Smooth muscle cell (in vitro differentiated cells): ENCODE measurements around the gene PRKD3. TPM values are rescaled to one million over a fixed set of nuclear protein-coding genes. Genes with fewer than 3 reads are reported as not detected.
A peak's percentile ranks its signal among the peaks of the same experiment; 100 is the strongest.

Source experiments
- DNase-seq: peaks from one replicate; lab custom pipeline; 2025; ENCODE audit not compliant: unreplicated experiment; lab: John Stamatoyannopoulos, UW
- H2AFZ ChIP-seq: fragments of 200-600 bp; sonication (generic); 2 replicates; pipeline ENCODE4 v1.6.0; 2016; ENCODE audit warnings: antibody characterized with exemption, low read depth, mild to moderate bottlenecking
- H3F3A ChIP-seq: fragments of 200-600 bp; sonication (generic); 2 replicates; pipeline ENCODE4 v1.6.0; 2017; ENCODE audit warnings: antibody characterized with exemption, low read depth
- H3K27ac ChIP-seq: fragments of 200-600 bp; sonication (generic); 2 replicates; pipeline ENCODE4 v1.5.1; 2016; ENCODE audit warnings: low read depth, mild to moderate bottlenecking
- H3K27me3 ChIP-seq: fragments of 200-600 bp; sonication (generic); 2 replicates; pipeline ENCODE4 v1.6.1; 2016; ENCODE audit warnings: low read depth, mild to moderate bottlenecking
- H3K36me3 ChIP-seq: fragments of 200-600 bp; sonication (generic); 2 replicates; pipeline ENCODE4 v1.5.1; 2016; ENCODE audit warnings: low read depth
- H3K4me1 ChIP-seq: fragments of 200-600 bp; sonication (generic); 2 replicates; pipeline ENCODE4 v1.5.1; 2016; ENCODE audit warnings: low read depth
- H3K4me2 ChIP-seq: fragments of 200-600 bp; sonication (generic); 2 replicates; pipeline ENCODE4 v1.6.0; 2016; ENCODE audit warnings: mild to moderate bottlenecking
- H3K4me3 ChIP-seq: fragments of 200-600 bp; sonication (generic); 2 replicates; pipeline ENCODE4 v1.5.1; 2016; ENCODE audit warnings: mild to moderate bottlenecking
- H3K79me2 ChIP-seq: fragments of 200-600 bp; sonication (generic); 2 replicates; pipeline ENCODE4 v1.6.0; 2016; ENCODE audit warnings: low read depth, mild to moderate bottlenecking
- H3K9ac ChIP-seq: fragments of 200-600 bp; sonication (generic); 2 replicates; pipeline ENCODE4 v1.6.0; 2016; ENCODE audit warnings: low read depth
- H3K9me3 ChIP-seq: fragments of 200-600 bp; sonication (generic); replicated peaks from 2 replicates; pipeline ENCODE4 v1.5.1; 2016; ENCODE audit warnings: low read depth
- H4K20me1 ChIP-seq: fragments of 200-600 bp; sonication (generic); 2 replicates; pipeline ENCODE4 v1.6.0; 2016; ENCODE audit warnings: low read depth
- WGBS: methylation state at CpG from one replicate; pipeline ENCODE4 v1.1.7; 2016; ENCODE audit warnings: low lambda C conversion rate; 5-methylcytosine and 5-hydroxymethylcytosine counted together
- polyA plus RNA-seq: library from polyadenylated mRNA; unstranded; fragments of >200 nt; fragmentation: Nextera tagmentation; extraction: Ambion mirVana; gene quantifications from 2 replicates; pipeline ENCODE4 v1.2.1, GENCODE V29; 2016
- total RNA-seq: library from RNA; depleted of rRNA; stranded (reverse); fragments of >200 nt; gene quantifications from 2 replicates; pipeline ENCODE4 v1.2.3, GENCODE V29; 2014
- TF ChIP-seq, protein P1 (sequence below): fragments of 200-600 bp; sonication (generic); IDR thresholded peaks from 2 replicates; pipeline ENCODE4 v1.5.1; 2017; ENCODE audit warnings: borderline replicate concordance, mild to moderate bottlenecking, antibody characterized with exemption; ENCODE audit not compliant: insufficient read depth, poor library complexity, severe bottlenecking

PRKD3 gene
- total RNA-seq (62.0 and 73.4 TPM in 2 replicates), polyA plus RNA-seq (18.5 and 18.8 TPM in 2 replicates)

DNA sequence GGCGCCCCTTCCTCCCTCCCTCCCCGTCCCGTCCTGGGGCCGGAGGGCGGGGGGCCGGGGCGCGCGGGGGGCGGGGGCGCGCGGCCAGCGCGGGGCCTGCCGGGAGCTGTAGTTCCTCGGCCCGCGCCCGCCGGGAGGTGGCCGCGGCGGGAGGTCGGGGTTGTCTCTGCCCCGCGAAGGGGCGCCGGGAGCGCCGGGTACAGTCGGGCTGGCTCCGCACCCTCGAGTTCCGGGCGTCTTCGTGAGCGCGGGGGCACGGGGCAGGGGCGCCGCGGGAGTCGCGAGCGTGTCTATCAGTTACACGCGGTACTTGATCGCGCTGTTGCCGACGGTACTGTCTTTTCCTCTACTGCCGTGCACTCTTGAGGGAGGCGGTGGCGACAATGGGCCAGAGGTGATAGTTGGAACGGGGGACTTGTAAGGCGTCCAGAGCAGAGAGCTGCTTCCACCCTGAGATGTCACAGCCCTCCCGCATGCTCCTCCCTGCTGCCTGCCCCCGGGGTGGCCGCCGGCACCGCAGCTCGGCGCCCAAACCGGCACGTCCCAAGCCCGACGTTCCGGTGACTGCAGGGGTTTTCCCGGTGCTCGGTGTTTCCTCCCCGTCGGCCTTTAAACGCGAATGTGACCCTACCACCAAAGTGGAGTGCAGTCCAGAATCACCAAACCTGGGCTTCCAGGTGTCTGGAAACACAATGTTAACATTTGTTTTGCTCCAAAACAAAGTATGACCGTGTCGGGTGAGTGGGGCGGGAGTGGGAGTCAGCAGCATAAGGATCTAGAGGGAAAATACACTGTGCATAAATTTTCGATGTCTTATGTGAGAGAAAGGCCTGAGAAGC, at the start of gene PRKD3:
Gene PRKD3, minus strand, starts transcription at position 48 of the 839 bp plus-strand sequence. CDS start 8,309 bp downstream, outside the sequence.
- Histone ChIP-seq H2AFZ (peak within 1 kb of the TSS; percentile 98), H3K27me3 (no peaks in the 10 kb centered on the region), H3K4me2 (peak within 1 kb of the TSS; percentile 95), H3K4me1 (peaks cover 18% of the 10 kb centered on the region), H4K20me1 (peaks cover 39% of the 10 kb centered on the region), H3K27ac (peak within 1 kb of the TSS; percentile 81), H3K9me3 (no peaks in the 10 kb centered on the region), H3K79me2 (peaks cover 43% of the 10 kb centered on the region), H3K4me3 (peak within 1 kb of the TSS; percentile 68), H3K9ac (peak within 1 kb of the TSS; percentile 74), H3K36me3 (no peaks in the 10 kb centered on the region), H3F3A (peaks cover 8% of the 10 kb centered on the region)
- DNase-seq: peak; percentile 78
- WGBS: 5% methylated on average over 48 of the region's 79 CpGs
- TF ChIP-seq, protein P1, sequence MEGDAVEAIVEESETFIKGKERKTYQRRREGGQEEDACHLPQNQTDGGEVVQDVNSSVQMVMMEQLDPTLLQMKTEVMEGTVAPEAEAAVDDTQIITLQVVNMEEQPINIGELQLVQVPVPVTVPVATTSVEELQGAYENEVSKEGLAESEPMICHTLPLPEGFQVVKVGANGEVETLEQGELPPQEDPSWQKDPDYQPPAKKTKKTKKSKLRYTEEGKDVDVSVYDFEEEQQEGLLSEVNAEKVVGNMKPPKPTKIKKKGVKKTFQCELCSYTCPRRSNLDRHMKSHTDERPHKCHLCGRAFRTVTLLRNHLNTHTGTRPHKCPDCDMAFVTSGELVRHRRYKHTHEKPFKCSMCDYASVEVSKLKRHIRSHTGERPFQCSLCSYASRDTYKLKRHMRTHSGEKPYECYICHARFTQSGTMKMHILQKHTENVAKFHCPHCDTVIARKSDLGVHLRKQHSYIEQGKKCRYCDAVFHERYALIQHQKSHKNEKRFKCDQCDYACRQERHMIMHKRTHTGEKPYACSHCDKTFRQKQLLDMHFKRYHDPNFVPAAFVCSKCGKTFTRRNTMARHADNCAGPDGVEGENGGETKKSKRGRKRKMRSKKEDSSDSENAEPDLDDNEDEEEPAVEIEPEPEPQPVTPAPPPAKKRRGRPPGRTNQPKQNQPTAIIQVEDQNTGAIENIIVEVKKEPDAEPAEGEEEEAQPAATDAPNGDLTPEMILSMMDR: no peak

DNA sequence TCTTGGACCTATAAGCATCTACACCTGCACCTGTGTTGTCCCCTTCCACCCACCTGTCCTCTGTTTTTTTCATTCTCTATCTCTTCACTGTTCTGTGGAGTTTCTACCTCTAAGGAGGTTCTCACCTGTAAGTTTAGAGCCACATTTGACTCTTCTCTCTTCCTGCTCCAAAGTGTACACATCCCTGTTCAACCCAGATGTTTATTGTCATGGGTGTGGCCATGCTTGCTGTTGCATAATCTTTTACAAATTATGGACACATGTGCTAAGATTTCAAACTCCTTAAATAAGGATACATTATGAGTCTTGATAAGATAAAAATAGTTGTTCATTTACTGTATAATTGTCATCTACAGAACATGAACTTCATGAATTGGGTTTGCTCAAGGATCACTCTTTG, 47.4 kb upstream of the PRKD3 start:
- Histone ChIP-seq H3K27ac (no peak overlapping the region), H3K36me3 (no peaks in the 10 kb centered on the region), H3K79me2 (no peaks in the 10 kb centered on the region), H3K27me3 (no peaks in the 10 kb centered on the region), H3F3A (no peaks in the 10 kb centered on the region), H3K9me3 (no peaks in the 10 kb centered on the region), H4K20me1 (no peaks in the 10 kb centered on the region), H2AFZ (no peak overlapping the region), H3K4me2 (no peak overlapping the region), H3K4me1 (no peaks in the 10 kb centered on the region), H3K9ac (no peak overlapping the region), H3K4me3 (no peak overlapping the region)
- TF ChIP-seq, protein P1: no peak
- no peak for DNase-seq

DNA sequence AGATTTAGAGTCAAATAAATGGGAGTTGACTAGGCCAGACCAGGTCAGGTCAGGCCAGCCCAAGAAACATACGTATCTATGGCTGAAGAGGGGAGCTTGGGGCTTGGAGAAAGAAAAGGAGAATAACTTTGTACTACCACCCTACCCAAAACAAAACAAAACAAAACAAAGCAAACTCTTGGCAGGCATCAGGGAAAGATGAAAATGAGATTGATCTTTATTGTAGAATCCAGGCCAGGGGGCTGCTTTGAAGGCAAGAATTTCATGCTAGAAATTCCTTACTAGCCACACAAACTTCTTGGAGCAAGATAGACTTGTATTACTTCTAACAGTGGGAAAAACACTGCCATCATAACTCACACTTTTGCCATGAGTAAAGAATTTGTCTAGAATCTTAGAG, 46.0 kb upstream of the PRKD3 start:
- TF ChIP-seq, protein P1: no peak
- Histone ChIP-seq H3K4me3 (no peak overlapping the region), H3F3A (no peaks in the 10 kb centered on the region), H3K4me1 (no peaks in the 10 kb centered on the region), H3K36me3 (no peaks in the 10 kb centered on the region), H3K4me2 (no peak overlapping the region), H3K9me3 (no peaks in the 10 kb centered on the region), H3K27ac (no peak overlapping the region), H2AFZ (peak overlapping the region; percentile 11), H3K9ac (no peak overlapping the region), H4K20me1 (no peaks in the 10 kb centered on the region), H3K27me3 (no peaks in the 10 kb centered on the region), H3K79me2 (no peaks in the 10 kb centered on the region)
- no peak for DNase-seq
- WGBS: 91% methylated on average over 1 of the region's 1 CpG
